MM.1S (cell line): Measurements from ENCODE around the gene COL28A1.

ENCODE experiments used
- EZH2 ChIP-seq: fragments of 300-600 bp; sonication (generic); optimal IDR thresholded peaks from 2 replicates; pipeline ENCODE3; 2017; ENCODE audit warnings: low read depth, mild to moderate bottlenecking, antibody characterized with exemption, low read length, mixed read lengths
- TF ChIP-seq, protein P1 (sequence below): fragments of 300-600 bp; sonication (generic); IDR thresholded peaks from 2 replicates; pipeline ENCODE4 v1.5.1; 2016; ENCODE audit warnings: antibody characterized with exemption, low read length, mixed read lengths

DNA sequence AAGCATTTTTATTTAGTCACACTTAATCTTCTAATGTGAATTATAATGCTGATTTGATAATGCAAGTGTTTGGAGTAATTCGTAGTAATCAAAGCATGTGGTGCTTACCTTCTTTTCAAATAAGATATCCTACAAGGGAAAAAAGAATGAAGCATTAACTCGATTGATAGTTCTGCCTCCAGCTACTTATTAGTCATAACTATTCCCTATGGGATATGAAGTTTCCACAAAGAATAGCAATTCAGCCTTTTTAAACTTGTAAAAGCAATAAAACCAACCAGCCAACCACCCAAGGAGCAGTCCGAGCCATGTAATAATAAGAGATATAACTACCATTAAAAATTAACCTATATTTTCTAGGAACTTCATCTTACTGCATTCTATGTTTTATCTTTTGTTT is 11.6 kb downstream of the COL28A1 start:
- TF ChIP-seq, protein P1, sequence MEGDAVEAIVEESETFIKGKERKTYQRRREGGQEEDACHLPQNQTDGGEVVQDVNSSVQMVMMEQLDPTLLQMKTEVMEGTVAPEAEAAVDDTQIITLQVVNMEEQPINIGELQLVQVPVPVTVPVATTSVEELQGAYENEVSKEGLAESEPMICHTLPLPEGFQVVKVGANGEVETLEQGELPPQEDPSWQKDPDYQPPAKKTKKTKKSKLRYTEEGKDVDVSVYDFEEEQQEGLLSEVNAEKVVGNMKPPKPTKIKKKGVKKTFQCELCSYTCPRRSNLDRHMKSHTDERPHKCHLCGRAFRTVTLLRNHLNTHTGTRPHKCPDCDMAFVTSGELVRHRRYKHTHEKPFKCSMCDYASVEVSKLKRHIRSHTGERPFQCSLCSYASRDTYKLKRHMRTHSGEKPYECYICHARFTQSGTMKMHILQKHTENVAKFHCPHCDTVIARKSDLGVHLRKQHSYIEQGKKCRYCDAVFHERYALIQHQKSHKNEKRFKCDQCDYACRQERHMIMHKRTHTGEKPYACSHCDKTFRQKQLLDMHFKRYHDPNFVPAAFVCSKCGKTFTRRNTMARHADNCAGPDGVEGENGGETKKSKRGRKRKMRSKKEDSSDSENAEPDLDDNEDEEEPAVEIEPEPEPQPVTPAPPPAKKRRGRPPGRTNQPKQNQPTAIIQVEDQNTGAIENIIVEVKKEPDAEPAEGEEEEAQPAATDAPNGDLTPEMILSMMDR: no peak
- no peak for TF ChIP-seq EZH2
